ENCODE data around the gene TNF. TPM values are rescaled to one million over a fixed set of nuclear protein-coding genes. Genes with fewer than 3 reads are reported as not detected.
A peak's percentile ranks its signal among the peaks of the same experiment; 100 is the strongest.

TNF gene
- total RNA-seq, 4 donors from 2014 or later: 0.65 to 1.5 (median 0.96) TPM; not detected in 1

GRCh38 chr6:31535538-31536324 is 39.6 kb upstream of the TNF start:
- TF ChIP-seq CTCF (IDR thresholded peaks at IDR 0.05): no peak
- ATAC-seq (ENCODE audit: low FRiP score): no peak
- no peak for DNase-seq (ENCODE audit: low spot score)

GRCh38 chr6:31538805-31539400 is 36.5 kb upstream of the TNF start:
- DNase-seq (ENCODE audit: low spot score) (no peak), ATAC-seq (ENCODE audit: low FRiP score) (no peak)
- TF ChIP-seq CTCF (IDR thresholded peaks at IDR 0.05): no peak

- TF ChIP-seq CTCF (IDR thresholded peaks at IDR 0.05): no peak
- DNase-seq (ENCODE audit: low spot score) (no peak), ATAC-seq (ENCODE audit: low FRiP score) (no peak)
Observed at GRCh38 chr6:31540640-31541039, 34.7 kb upstream of the TNF start.

GRCh38 chr6:31541059-31541657 is 34.2 kb upstream of the TNF start:
- no peak for TF ChIP-seq CTCF (IDR thresholded peaks at IDR 0.05)
- peak; percentile 54 for DNase-seq (ENCODE audit: low spot score)
- no peak for ATAC-seq (ENCODE audit: low FRiP score)

GRCh38 chr6:31541658-31542521 is 33.5 kb upstream of the TNF start, which contains the start of gene DDX39B:
Gene DDX39B (minus strand): TSS chr6:31542003. CDS start chr6:31540532, 1,471 bp downstream.
- DNase-seq (ENCODE audit: low spot score): peak; percentile 67
- no peak for TF ChIP-seq CTCF (IDR thresholded peaks at IDR 0.05)
- peak; percentile 91 for ATAC-seq (ENCODE audit: low FRiP score)

GRCh38 chr6:31543639-31544038 is 31.7 kb upstream of the TNF start:
- DNase-seq (ENCODE audit: low spot score) (no peak), ATAC-seq (ENCODE audit: low FRiP score) (no peak)
- no peak for TF ChIP-seq CTCF (IDR thresholded peaks at IDR 0.05)
